WI38 (cell line): ENCODE data around the gene RERE.

Source experiments
- H3K4me3 ChIP-seq: 2 replicates; pipeline ENCODE4 v1.5.1; 2011; ENCODE audit warnings: low read depth, mild to moderate bottlenecking, control low read depth, low read length
- CTCF ChIP-seq: IDR thresholded peaks from 2 replicates; pipeline ENCODE4 v1.5.1; 2012; ENCODE audit warnings: low read depth, mild to moderate bottlenecking, control low read depth, low read length

Gene RERE

GRCh38 chr1:8363767-8364301 is 453.6 kb downstream of the RERE start:
- no peak overlapping the region for H3K4me3 ChIP-seq
- no peak for TF ChIP-seq CTCF

DNA sequence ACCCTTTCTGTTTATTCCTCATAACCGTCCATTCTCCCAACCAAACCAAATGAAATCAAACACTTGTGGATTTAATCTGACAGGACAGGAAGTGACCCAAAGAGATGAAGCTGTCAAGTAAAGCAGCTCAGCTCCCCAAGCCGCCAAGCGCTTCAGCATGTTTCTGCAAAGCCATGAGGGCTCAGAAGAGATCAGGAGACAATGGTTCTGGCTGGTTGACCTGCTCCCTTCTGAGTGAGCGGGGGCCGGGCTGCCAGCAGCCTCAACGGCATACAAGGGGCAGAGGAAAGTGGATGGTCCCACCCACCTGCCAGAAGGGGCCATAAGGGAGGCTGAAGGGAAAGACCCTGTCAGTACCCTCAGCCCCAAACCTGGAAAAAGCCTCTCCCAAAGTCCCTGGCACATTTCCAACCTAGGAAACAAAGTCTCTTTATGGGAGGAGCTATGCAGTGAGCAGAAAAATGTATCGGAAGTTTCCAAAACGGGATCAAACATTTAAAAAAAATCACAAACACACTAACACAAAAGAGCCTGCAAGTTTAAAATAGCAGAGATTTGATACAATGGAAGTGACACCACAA is 454.2 kb downstream of the RERE start:
- TF ChIP-seq CTCF, result no peak

DNA sequence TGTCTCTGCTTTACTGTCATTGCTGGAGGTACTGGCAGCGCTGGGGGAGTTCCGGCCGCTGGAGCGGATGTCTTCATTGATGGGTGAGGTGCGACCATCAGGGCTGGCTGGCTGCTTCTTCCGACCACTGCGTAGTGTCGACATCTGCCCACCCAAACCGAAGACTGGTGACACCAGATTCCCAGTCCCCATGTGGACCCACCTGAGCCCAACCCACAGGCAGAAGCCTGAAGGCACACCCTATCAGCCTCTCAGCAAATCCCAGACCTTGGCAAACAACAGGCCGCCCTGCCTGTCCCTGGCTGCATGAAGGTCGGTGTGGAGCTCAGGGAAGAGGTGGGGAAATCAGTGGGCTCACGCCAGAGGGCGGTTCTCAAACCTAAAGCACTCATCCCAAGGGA is 454.7 kb downstream of the RERE start:
- no peak for TF ChIP-seq CTCF
- no peak overlapping the region for H3K4me3 ChIP-seq

More for the DNA sequence above, 454.2 kb downstream of the RERE start:
- H3K4me3 ChIP-seq, result no peak overlapping the region

- no peak overlapping the region for H3K4me3 ChIP-seq
- no peak for TF ChIP-seq CTCF
Measured at GRCh38 chr1:8361198-8361849, 456.1 kb downstream of the RERE start.

DNA sequence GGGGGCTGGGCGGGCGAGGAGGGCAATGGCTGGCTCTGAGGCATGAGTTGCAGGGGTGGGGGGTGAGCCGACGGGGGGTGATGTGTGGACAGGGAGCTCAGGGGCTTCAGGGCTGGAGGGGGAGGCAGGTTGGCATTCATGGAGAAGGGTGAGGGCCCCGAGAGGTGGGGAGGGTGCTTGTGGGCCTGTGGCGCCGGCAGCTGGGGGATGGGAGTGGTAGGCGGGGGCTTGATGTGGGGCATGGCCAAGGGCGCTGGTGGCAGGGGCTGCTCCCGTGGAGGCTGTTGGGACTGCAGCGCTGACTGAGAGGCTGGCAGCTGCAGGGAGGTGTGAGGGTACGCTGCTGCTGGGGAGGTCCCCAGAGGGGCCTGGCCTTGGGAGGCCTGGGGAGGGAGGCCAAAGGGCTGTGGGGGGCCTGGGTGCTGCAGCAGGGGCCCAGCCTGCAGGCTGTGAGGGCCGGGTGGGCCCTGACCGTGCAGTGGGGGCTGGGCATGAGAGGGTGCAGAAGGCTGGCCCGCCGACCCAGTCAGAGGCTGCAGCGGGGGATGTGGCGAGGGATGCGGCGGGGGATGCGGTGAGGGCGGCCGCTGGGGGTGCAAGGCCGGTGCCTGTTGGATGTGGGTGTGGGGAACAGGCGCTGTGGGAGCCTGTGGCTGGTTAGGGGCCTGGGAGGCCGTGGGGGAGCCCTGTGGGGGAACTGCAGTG is 456.8 kb downstream of the RERE start:
- no peak for TF ChIP-seq CTCF
- no peak overlapping the region for H3K4me3 ChIP-seq

- TF ChIP-seq CTCF, result no peak
- no peak overlapping the region for H3K4me3 ChIP-seq
Measured at GRCh38 chr1:8359617-8360481, 457.6 kb downstream of the RERE start.
